Neural crest cell (in vitro differentiated cells): Measurements from ENCODE around the gene MTMR3. TPM values are rescaled to one million over a fixed set of nuclear protein-coding genes. Genes with fewer than 3 reads are reported as not detected.

Experiments
- DNase-seq: peaks from one replicate; pipeline ENCODE4 v3.0.0; 2021; ENCODE audit warnings: low read depth, mixed read lengths, low spot score
- H3K27ac Mint-ChIP-seq: one replicate; pipeline ENCODE4 v1.8.0; 2021; ENCODE audit warnings: mild to moderate bottlenecking, mixed read lengths; ENCODE audit not compliant: unreplicated experiment
- H3K27me3 Mint-ChIP-seq: 2 replicates; pipeline ENCODE4 v1.8.0; 2021; ENCODE audit warnings: low read depth, mild to moderate bottlenecking, mixed read lengths
- H3K36me3 Mint-ChIP-seq: 2 replicates; pipeline ENCODE4 v1.8.0; 2021; ENCODE audit warnings: low read depth, mild to moderate bottlenecking, mixed read lengths
- H3K4me1 Mint-ChIP-seq: 2 replicates; pipeline ENCODE4 v1.8.0; 2021; ENCODE audit warnings: mixed read lengths
- H3K4me3 Mint-ChIP-seq: one replicate; pipeline ENCODE4 v1.8.0; 2021; ENCODE audit warnings: mild to moderate bottlenecking, mixed read lengths
- H3K9me3 Mint-ChIP-seq: 2 replicates; pipeline ENCODE4 v1.8.0; 2021; ENCODE audit warnings: mixed read lengths
- total RNA-seq: library from RNA; stranded (reverse); gene quantifications from 2 replicates; pipeline ENCODE4 v1.2.1, GENCODE V29; 2021
- TF ChIP-seq, protein P1 (sequence below): fragments of 200-600 bp; sonication (generic); conservative IDR thresholded peaks from 2 replicates; pipeline ENCODE4 v1.5.0; 2021; ENCODE audit warnings: antibody characterized with exemption, mild to moderate bottlenecking

MTMR3 gene
- total RNA-seq, 1 donor from 2014 or later, result 35.3 TPM

DNA sequence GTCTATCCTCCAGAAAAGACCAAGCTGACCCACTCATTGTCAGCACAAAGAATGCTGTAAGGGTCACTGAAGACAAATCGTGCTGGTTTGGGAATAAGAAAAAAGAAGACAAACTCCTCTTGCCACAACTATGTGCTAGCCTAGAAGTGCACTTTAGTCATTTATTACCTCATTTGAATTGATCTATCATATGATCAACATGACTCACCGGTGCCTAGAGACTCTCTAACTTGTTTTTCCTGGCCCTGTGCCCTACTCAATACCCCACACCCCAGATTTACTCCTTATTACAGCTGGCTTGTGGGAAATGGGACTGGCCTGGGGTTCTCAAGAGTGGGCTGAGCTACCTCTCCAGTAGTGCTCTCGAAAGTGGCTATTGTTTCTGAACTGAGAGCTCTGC lies 161.4 kb downstream of the MTMR3 start:
- Mint-ChIP-seq H3K27ac (no peak overlapping the region), H3K4me3 (no peak overlapping the region), H3K36me3 (no peaks in the 10 kb centered on the region), H3K4me1 (peaks cover 28% of the 10 kb centered on the region), H3K27me3 (no peaks in the 10 kb centered on the region), H3K9me3 (no peaks in the 10 kb centered on the region)
- TF ChIP-seq, protein P1, sequence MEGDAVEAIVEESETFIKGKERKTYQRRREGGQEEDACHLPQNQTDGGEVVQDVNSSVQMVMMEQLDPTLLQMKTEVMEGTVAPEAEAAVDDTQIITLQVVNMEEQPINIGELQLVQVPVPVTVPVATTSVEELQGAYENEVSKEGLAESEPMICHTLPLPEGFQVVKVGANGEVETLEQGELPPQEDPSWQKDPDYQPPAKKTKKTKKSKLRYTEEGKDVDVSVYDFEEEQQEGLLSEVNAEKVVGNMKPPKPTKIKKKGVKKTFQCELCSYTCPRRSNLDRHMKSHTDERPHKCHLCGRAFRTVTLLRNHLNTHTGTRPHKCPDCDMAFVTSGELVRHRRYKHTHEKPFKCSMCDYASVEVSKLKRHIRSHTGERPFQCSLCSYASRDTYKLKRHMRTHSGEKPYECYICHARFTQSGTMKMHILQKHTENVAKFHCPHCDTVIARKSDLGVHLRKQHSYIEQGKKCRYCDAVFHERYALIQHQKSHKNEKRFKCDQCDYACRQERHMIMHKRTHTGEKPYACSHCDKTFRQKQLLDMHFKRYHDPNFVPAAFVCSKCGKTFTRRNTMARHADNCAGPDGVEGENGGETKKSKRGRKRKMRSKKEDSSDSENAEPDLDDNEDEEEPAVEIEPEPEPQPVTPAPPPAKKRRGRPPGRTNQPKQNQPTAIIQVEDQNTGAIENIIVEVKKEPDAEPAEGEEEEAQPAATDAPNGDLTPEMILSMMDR, result no peak
- DNase-seq, result no peak

DNA sequence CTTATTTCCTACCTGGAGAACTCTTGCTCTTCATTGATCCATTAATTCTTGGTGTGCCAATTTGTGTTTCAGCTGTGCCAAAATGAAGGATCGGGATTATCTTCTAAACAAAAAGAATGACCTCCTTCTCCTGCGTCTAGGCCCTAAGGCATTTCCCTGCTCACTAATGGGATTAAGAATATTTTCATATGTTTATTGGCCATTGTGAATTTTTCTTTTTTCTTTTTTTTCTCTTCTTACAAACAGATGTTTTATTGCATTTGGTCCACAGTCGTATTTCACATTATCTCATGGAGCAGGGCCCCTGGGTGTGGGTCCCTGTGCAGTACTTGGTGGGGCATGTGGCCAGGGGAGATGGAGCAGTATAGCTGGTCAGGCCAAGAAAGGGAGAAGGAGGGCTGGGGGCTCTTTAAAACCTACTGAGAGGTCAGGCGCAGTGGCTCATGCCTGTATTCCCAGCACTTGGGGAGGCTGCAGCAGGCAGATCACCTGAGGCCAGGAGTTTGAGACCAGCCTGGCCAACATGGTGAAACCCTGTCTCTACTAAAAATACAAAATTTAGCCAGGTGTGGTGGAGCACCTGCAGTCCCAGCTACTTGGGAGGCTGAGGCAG lies 162.0 kb downstream of the MTMR3 start:
- DNase-seq, result no peak
- Mint-ChIP-seq H3K4me1 (peaks cover 28% of the 10 kb centered on the region), H3K9me3 (no peaks in the 10 kb centered on the region), H3K36me3 (no peaks in the 10 kb centered on the region), H3K27ac (no peak overlapping the region), H3K27me3 (no peaks in the 10 kb centered on the region), H3K4me3 (no peak overlapping the region)
- TF ChIP-seq, protein P1, result no peak

DNA sequence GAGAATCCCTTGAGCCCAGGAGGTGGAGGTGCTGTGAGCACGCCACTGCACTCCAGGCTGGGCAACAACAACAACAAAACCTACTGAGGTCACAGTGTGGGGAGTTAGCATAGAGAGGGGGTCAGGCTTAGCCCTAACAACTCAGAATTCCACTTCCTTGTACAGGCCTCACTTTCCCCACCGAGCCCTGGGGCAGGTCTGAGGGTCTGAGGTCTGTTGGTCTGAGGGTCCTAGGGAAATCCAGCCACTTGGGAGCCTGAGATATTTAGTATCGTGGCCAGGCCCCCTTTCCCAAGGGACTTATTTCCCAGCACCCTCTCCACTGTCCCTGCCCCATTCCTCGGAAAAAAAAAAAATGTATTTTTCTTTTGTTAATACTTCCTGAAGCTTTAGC lies 162.5 kb downstream of the MTMR3 start:
- Mint-ChIP-seq H3K27ac (no peak overlapping the region), H3K27me3 (no peaks in the 10 kb centered on the region), H3K9me3 (no peaks in the 10 kb centered on the region), H3K4me1 (peaks cover 28% of the 10 kb centered on the region), H3K4me3 (no peak overlapping the region), H3K36me3 (no peaks in the 10 kb centered on the region)
- TF ChIP-seq, protein P1, result no peak
- no peak for DNase-seq

- no peaks in the 10 kb centered on the region for H3K27me3 Mint-ChIP-seq
- TF ChIP-seq, protein P1, result no peak
- no peak for DNase-seq
- H3K36me3 Mint-ChIP-seq, result no peaks in the 10 kb centered on the region
- no peak overlapping the region for H3K27ac Mint-ChIP-seq
- no peak overlapping the region for H3K4me3 Mint-ChIP-seq
- H3K9me3 Mint-ChIP-seq, result no peaks in the 10 kb centered on the region
- H3K4me1 Mint-ChIP-seq, result peaks cover 28% of the 10 kb centered on the region
These were observed 163.1 kb downstream of the MTMR3 start for GRCh38 chr22:30045901-30046715.

- Mint-ChIP-seq H3K27me3 (no peaks in the 10 kb centered on the region), H3K36me3 (no peaks in the 10 kb centered on the region), H3K4me1 (peaks cover 28% of the 10 kb centered on the region), H3K27ac (no peak overlapping the region), H3K9me3 (no peaks in the 10 kb centered on the region), H3K4me3 (no peak overlapping the region)
- TF ChIP-seq, protein P1, result no peak
- no peak for DNase-seq
These were observed 163.9 kb downstream of the MTMR3 start for GRCh38 chr22:30046716-30047363.
